Mucosa of stomach (tissue), 1 donor: Measurements from ENCODE around the gene SLITRK1.

Experiments
- H3K27me3 ChIP-seq: one replicate; pipeline ENCODE4 v1.7.0; 2013; ENCODE audit warnings: mild to moderate bottlenecking, low read length; ENCODE audit not compliant: control insufficient read depth, insufficient read depth
- H3K36me3 ChIP-seq: one replicate; pipeline ENCODE4 v1.7.0; 2013; ENCODE audit warnings: low read length; ENCODE audit not compliant: control insufficient read depth, insufficient read depth
- H3K4me1 ChIP-seq: one replicate; pipeline ENCODE4 v1.7.0; 2013; ENCODE audit warnings: mild to moderate bottlenecking, low read length; ENCODE audit not compliant: control insufficient read depth, insufficient read depth
- H3K4me3 ChIP-seq: one replicate; pipeline ENCODE4 v1.7.0; 2013; ENCODE audit warnings: low read length
- H3K9ac ChIP-seq: one replicate; pipeline ENCODE4 v1.7.0; 2013; ENCODE audit warnings: mild to moderate bottlenecking, low read length, moderate library complexity
- H3K9me3 ChIP-seq: one replicate; pipeline ENCODE4 v1.7.0; 2013; ENCODE audit warnings: mild to moderate bottlenecking, low read length, moderate library complexity; ENCODE audit not compliant: control insufficient read depth
- donor health status: Pancreatic carcinoma.

Gene SLITRK1, protein sequence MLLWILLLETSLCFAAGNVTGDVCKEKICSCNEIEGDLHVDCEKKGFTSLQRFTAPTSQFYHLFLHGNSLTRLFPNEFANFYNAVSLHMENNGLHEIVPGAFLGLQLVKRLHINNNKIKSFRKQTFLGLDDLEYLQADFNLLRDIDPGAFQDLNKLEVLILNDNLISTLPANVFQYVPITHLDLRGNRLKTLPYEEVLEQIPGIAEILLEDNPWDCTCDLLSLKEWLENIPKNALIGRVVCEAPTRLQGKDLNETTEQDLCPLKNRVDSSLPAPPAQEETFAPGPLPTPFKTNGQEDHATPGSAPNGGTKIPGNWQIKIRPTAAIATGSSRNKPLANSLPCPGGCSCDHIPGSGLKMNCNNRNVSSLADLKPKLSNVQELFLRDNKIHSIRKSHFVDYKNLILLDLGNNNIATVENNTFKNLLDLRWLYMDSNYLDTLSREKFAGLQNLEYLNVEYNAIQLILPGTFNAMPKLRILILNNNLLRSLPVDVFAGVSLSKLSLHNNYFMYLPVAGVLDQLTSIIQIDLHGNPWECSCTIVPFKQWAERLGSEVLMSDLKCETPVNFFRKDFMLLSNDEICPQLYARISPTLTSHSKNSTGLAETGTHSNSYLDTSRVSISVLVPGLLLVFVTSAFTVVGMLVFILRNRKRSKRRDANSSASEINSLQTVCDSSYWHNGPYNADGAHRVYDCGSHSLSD

GRCh38 chr13:83881917-83882605 is at the start of gene SLITRK1:
SLITRK1 (minus strand) TSS chr13:83882474; CDS start chr13:83881507, 967 bp downstream.
- no peak within 1 kb of the TSS for H3K9ac ChIP-seq
- H3K4me3 ChIP-seq: no peak within 1 kb of the TSS
- H3K36me3 ChIP-seq: no peaks in the 10 kb centered on the region
- H3K4me1 ChIP-seq: no peaks in the 10 kb centered on the region
- no peaks in the 10 kb centered on the region for H3K9me3 ChIP-seq
- peaks cover 32% of the 10 kb centered on the region for H3K27me3 ChIP-seq

GRCh38 chr13:83929157-83929556 is 46.9 kb upstream of the SLITRK1 start:
- Histone ChIP-seq H3K27me3 (no peaks in the 10 kb centered on the region), H3K9me3 (no peaks in the 10 kb centered on the region), H3K4me3 (no peak overlapping the region), H3K36me3 (no peaks in the 10 kb centered on the region), H3K9ac (no peak overlapping the region), H3K4me1 (no peaks in the 10 kb centered on the region)

DNA sequence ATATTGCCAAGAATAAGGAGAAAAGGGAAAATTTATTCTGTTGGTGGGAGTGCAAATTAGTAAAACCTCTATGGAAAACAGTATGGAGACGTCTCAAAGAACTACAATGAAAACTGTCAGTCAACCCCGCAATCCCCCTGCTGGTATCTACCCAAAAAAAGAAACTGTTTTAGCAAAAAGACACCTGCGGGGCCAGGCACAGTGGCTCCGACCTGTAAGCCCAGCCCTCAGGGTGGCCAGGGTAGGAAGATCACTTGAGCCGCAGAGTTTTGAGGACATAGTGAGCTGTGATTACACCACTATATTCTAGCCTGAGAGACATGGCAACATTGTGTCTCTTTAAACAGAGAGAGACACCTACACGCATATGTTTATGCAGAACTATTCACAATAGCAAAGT is 37.5 kb upstream of the SLITRK1 start:
- Histone ChIP-seq H3K9ac (no peak overlapping the region), H3K4me1 (no peaks in the 10 kb centered on the region), H3K9me3 (no peaks in the 10 kb centered on the region), H3K36me3 (no peaks in the 10 kb centered on the region), H3K27me3 (no peaks in the 10 kb centered on the region), H3K4me3 (no peak overlapping the region)

DNA sequence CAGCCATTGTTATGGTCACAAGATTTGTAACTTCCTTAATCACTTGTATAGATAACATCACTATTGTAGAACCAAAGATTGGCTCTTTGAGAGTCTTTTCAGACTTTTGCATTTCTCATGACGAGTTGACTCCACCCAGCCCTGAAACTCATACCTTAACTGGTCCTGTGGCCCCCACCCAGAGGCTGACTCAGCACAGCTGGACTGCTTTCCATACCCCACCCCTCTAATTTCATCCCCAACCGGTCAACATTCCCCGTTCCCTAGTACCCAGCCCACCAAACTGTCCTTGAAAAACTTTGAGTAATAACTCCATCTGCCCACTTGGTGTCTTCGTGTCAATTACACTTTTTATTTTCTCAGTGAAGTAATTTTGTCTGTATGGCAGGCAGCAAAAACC is 32.1 kb upstream of the SLITRK1 start:
- no peaks in the 10 kb centered on the region for H3K27me3 ChIP-seq
- no peaks in the 10 kb centered on the region for H3K4me1 ChIP-seq
- H3K9ac ChIP-seq: no peak overlapping the region
- no peaks in the 10 kb centered on the region for H3K9me3 ChIP-seq
- no peaks in the 10 kb centered on the region for H3K36me3 ChIP-seq
- no peak overlapping the region for H3K4me3 ChIP-seq

DNA sequence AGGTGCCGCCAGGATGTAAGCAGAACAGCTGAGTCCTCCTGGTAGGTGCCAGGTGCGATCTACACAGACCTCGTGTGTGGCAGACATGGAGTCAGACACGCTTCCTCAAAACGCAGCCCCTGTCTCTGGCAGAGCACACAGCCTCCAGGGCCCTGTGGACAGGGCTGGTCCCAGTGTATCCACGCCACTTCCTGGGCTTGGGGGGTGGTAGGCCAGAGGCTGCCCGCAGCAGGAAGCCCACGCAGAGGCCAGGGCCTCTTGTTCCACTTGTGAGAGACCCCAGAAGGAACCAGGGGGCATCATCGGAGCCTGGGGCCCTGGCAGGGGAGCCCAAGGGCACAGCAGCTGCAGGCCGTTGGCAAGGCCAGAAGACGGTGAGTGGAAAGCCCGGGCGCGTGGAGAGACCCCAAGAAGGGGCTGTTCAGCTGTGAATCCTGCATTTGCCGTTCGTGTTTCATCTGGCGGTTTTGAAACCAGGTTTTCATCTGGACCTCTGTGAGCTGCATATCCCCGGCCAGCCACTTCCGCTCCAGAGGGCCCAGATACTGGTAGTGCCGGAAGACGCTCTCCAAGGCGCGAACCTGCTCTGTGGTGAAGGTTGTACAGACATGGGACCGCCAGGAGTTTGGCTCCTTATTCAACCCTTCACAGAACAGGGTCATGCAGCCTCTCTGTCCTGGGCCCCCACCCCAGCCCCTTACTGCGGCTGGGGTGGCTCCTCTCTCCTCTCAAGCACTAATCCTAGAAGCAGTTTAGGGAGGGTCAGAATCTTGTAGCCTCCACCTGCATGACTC is 25.1 kb upstream of the SLITRK1 start:
- Histone ChIP-seq H3K36me3 (no peaks in the 10 kb centered on the region), H3K27me3 (no peaks in the 10 kb centered on the region), H3K4me1 (no peaks in the 10 kb centered on the region), H3K9ac (no peak overlapping the region), H3K9me3 (no peaks in the 10 kb centered on the region), H3K4me3 (no peak overlapping the region)

GRCh38 chr13:83906240-83906820 is 24.1 kb upstream of the SLITRK1 start:
- Histone ChIP-seq H3K9ac (no peak overlapping the region), H3K27me3 (no peaks in the 10 kb centered on the region), H3K4me3 (no peak overlapping the region), H3K4me1 (no peaks in the 10 kb centered on the region), H3K36me3 (no peaks in the 10 kb centered on the region), H3K9me3 (no peaks in the 10 kb centered on the region)

GRCh38 chr13:83905641-83906040 is 23.4 kb upstream of the SLITRK1 start:
- no peak overlapping the region for H3K9ac ChIP-seq
- H3K4me3 ChIP-seq: no peak overlapping the region
- H3K4me1 ChIP-seq: no peaks in the 10 kb centered on the region
- H3K27me3 ChIP-seq: no peaks in the 10 kb centered on the region
- H3K9me3 ChIP-seq: no peaks in the 10 kb centered on the region
- H3K36me3 ChIP-seq: no peaks in the 10 kb centered on the region

GRCh38 chr13:83895994-83896580 is 13.8 kb upstream of the SLITRK1 start:
- Histone ChIP-seq H3K4me1 (no peaks in the 10 kb centered on the region), H3K27me3 (no peaks in the 10 kb centered on the region), H3K9me3 (no peaks in the 10 kb centered on the region), H3K36me3 (no peaks in the 10 kb centered on the region), H3K4me3 (no peak overlapping the region), H3K9ac (no peak overlapping the region)

- Histone ChIP-seq H3K4me1 (no peaks in the 10 kb centered on the region), H3K9me3 (no peaks in the 10 kb centered on the region), H3K27me3 (no peaks in the 10 kb centered on the region), H3K4me3 (no peak overlapping the region), H3K36me3 (no peaks in the 10 kb centered on the region), H3K9ac (no peak overlapping the region)
Measured at GRCh38 chr13:83890358-83890757, 8.1 kb upstream of the SLITRK1 start.

DNA sequence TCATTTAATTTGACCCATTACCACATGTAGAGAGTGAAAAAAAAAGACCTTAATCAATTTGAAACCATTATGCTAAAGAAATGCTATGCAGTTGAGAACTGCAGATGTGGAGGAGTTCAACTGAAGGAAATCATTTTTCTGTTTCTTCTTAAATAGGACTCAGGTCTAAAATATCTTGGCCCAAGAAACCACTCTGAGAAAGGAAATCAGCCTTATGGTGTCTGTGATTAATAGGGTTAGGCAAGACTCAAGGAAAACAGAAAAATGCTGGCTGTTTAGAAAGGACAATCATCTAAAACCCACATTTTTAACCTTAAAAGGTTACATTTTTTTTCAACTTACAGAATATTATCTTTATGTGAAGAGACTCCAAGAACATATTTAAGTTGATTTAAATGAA is 1.9 kb upstream of the SLITRK1 start:
- Histone ChIP-seq H3K27me3 (peaks cover 31% of the 10 kb centered on the region), H3K36me3 (no peaks in the 10 kb centered on the region), H3K9me3 (no peaks in the 10 kb centered on the region), H3K9ac (no peak overlapping the region), H3K4me1 (no peaks in the 10 kb centered on the region), H3K4me3 (no peak overlapping the region)

DNA sequence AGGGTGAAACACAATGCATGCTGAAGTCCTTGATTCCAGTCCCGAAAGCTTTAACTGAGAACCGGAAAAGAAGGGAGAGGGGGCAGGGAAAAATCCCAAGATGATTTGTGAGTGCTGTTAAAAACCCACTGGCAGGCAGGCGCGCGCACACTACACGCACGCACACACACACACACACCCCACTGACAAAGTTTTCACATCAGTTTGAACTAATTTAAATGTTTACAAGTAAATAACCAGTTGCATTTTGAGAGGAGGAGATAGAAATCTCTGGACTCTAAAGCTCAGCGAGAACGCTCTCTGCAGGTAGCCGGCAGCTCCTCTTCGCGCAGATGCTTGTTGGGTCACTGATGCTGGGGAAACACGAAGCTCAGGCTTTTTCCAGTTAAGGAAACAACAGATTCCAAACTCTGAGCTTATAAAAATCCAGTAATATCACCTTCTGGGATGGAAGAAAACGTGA is 818 bp upstream of the SLITRK1 start:
- Histone ChIP-seq H3K9ac (no peak overlapping the region), H3K4me1 (no peaks in the 10 kb centered on the region), H3K9me3 (no peaks in the 10 kb centered on the region), H3K4me3 (no peak overlapping the region), H3K27me3 (peaks cover 32% of the 10 kb centered on the region), H3K36me3 (no peaks in the 10 kb centered on the region)
